HepG2 (cell line): Measurements from ENCODE around the gene ZNF213. TPM values are rescaled to one million over a fixed set of nuclear protein-coding genes. Genes with fewer than 3 reads are reported as not detected.

ENCODE experiments used
- ATAC-seq: fragments of 200-7000 bp; cut with Tn5 transposase; 3 replicates; pipeline ENCODE4 v1.9.1; 2020; ENCODE audit warnings: mild to moderate bottlenecking, moderate library complexity
- BruUV-seq: library from RNA; stranded (reverse); fragments of 400-500 nt; replicated peaks from 2 replicates; lab custom pipeline; 2021; lab: Mats Ljungman, UMichigan
- CTCF ChIA-PET: fragments of 300-600 bp; formaldehyde crosslinking; extraction: SDS; loops from one replicate; lab custom pipeline; 2021; ENCODE audit warnings: low total read pairs, inconsistent platforms, low intra/inter-chr PET ratio; lab: Yijun Ruan, JAX
- POLR2A ChIA-PET: fragments of 350-600 bp; sonication (Branson Sonifier 250); formaldehyde crosslinking; loops from one replicate; lab custom pipeline; 2020; ENCODE audit warnings: antibody characterized with exemption, inconsistent platforms; lab: Yijun Ruan, JAX
- DNase-seq: peaks from one replicate; pipeline ENCODE4 v3.0.0-alpha.2; 2015; ENCODE audit warnings: low spot score
- FAIRE-seq: peaks from 3 replicates; lab custom pipeline; 2011; peaks lifted over from hg19 to GRCh38; lab: Jason Lieb, UNC
- H2AFZ ChIP-seq: one replicate; pipeline ENCODE4 v1.6.1; 2011; ENCODE audit warnings: low read length, inconsistent platforms
- H3K27ac ChIP-seq: fragments of 300-600 bp; 3 replicates; pipeline ENCODE4 v1.8.0; 2011; ENCODE audit warnings: mixed run types, mild to moderate bottlenecking, mixed read lengths, low read length, inconsistent platforms; ENCODE audit not compliant: insufficient read depth; ENCODE audit errors: extremely low read length
- H3K27me3 ChIP-seq, 2 experiments: fragments of 200-600 bp in 1 of 2; 2 replicates in 1 of 2; 3 replicates in 1 of 2; pipeline versions ENCODE4 v1.6.0 to v1.8.0; 2011; ENCODE audit warnings: low read length in 2 of 2, mild to moderate bottlenecking in 2 of 2, moderate library complexity in 2 of 2, inconsistent platforms in 1 of 2; ENCODE audit not compliant: insufficient read depth in 2 of 2, control insufficient read depth in 1 of 2
- H3K36me3 ChIP-seq, 2 experiments: fragments of 200-600 bp in 1 of 2; replicated peaks in 1 of 2; 2 replicates in 1 of 2; 3 replicates in 1 of 2; pipeline versions ENCODE4 v1.5.1 to v1.8.0; 2011; ENCODE audit warnings: low read length in 2 of 2, inconsistent platforms in 1 of 2; ENCODE audit not compliant: insufficient read depth in 2 of 2, control insufficient read depth in 1 of 2
- H3K4me1 ChIP-seq: 2 replicates; pipeline ENCODE4 v1.5.1; 2012; ENCODE audit warnings: low read length, inconsistent platforms; ENCODE audit not compliant: insufficient read depth
- H3K4me2 ChIP-seq: 2 replicates; pipeline ENCODE4 v1.6.0; 2011; ENCODE audit warnings: low read depth, low read length, inconsistent platforms
- H3K4me3 ChIP-seq, 3 experiments: fragments of 200-600 bp in 1 of 3; sonication (generic), shearing (Covaris generic) in 1 of 3; replicated peaks in 1 of 3; 2 replicates each; pipeline ENCODE4 v1.5.1; 2011 to 2016; ENCODE audit warnings: low read length in 3 of 3, inconsistent platforms in 2 of 3, low read depth in 2 of 3, mild to moderate bottlenecking in 2 of 3, control low read depth in 1 of 3, mixed read lengths in 1 of 3; ENCODE audit not compliant: insufficient read depth in 1 of 3
- H3K79me2 ChIP-seq: one replicate; pipeline ENCODE4 v1.6.1; 2011; ENCODE audit warnings: low read length, inconsistent platforms; ENCODE audit not compliant: insufficient read depth
- H3K9ac ChIP-seq: 2 replicates; pipeline ENCODE4 v1.6.0; 2011; ENCODE audit warnings: mild to moderate bottlenecking, low read depth, low read length, inconsistent platforms; ENCODE audit not compliant: insufficient read depth
- H3K9me3 ChIP-seq: 2 replicates; pipeline ENCODE4 v1.5.1; 2012; ENCODE audit warnings: mild to moderate bottlenecking, low read length
- H4K20me1 ChIP-seq: 2 replicates; pipeline ENCODE4 v1.6.0; 2011; ENCODE audit warnings: inconsistent platforms, mild to moderate bottlenecking, low read length, moderate library complexity; ENCODE audit not compliant: insufficient read depth
- CERS6 ChIP-seq: sonication (generic); formaldehyde crosslinking; IDR thresholded peaks from 2 replicates; pipeline ENCODE4 v1.5.0; 2020; ENCODE audit warnings: missing genetic modification reagents
- E2F5 ChIP-seq: sonication (generic); formaldehyde crosslinking; conservative IDR thresholded peaks from 2 replicates; pipeline ENCODE4 v1.4.0; 2020; ENCODE audit warnings: missing genetic modification reagents
- MTA1 ChIP-seq: sonication (generic); formaldehyde crosslinking; IDR thresholded peaks from 2 replicates; pipeline ENCODE4 v1.4.0; 2020; ENCODE audit warnings: missing genetic modification reagents, mild to moderate bottlenecking, borderline replicate concordance
- NFE2L1 ChIP-seq: sonication (generic); formaldehyde crosslinking; IDR thresholded peaks from 2 replicates; pipeline ENCODE4 v1.4.0; 2020; ENCODE audit warnings: missing genetic modification reagents, mild to moderate bottlenecking, borderline replicate concordance
- ZNF101 ChIP-seq: sonication (generic); formaldehyde crosslinking; IDR thresholded peaks from 2 replicates; pipeline ENCODE4 v1.4.0; 2020; ENCODE audit warnings: mild to moderate bottlenecking, low read depth, missing genetic modification reagents, borderline replicate concordance
- WGBS: methylation state at CpG from one replicate; pipeline ENCODE4 v1.1.6; 2017; ENCODE audit warnings: low lambda C conversion rate; 5-methylcytosine and 5-hydroxymethylcytosine counted together
- in situ Hi-C: cut with HindIII; loops from 2 replicates; pipeline ENCODE4 v1.10.0; 2017; ENCODE audit warnings: low pct_unique_long_range_greater_than_20kb; ENCODE audit not compliant: extremely low pct_ligation_motif_present
- intact Hi-C: fragments of 100-400 bp; cut with micrococcal nuclease; formaldehyde crosslinking; loops from one replicate; pipeline ENCODE4 v1.10.0; 2022; ENCODE audit not compliant: unreplicated experiment
- polyA plus RNA-seq, 8 experiments: library from polyadenylated mRNA; depleted of rRNA in 3 of 8; stranded (reverse) in 7 of 8; unstranded in 1 of 8; fragments of >200 nt; fragmentation: Illumina TruSeq in 4 of 8; extraction: Trizol in 4 of 8; gene quantifications; 2 replicates each; pipeline versions ENCODE4 v1.2.1 to v1.2.3, GENCODE V29; 2011 to 2016; ENCODE audit warnings: low read depth in 4 of 8, missing spikeins in 1 of 8, mixed read lengths in 1 of 8; ENCODE audit not compliant: insufficient read depth in 1 of 8
- total RNA-seq, 5 experiments: library from RNA; depleted of rRNA; stranded (reverse); fragments of >200 nt; fragmentation: Illumina TruSeq; extraction: Trizol; gene quantifications; 2 replicates each; pipeline ENCODE4 v1.2.3, GENCODE V29; 2016; ENCODE audit warnings: low read depth in 1 of 5

Gene ZNF213
- total and polyA plus RNA-seq, 2 of the 13 experiments (the other 11 are each of a cell fraction or from before 2014, with no cell fraction given), result 0.59 to 0.97 TPM

GRCh38 chr16:3119701-3120408 is 15.0 kb upstream of the ZNF213 start (continued):
- peak; percentile 33; the same call in 1 of the 2 replicates for TF ChIP-seq MTA1
- no peak for TF ChIP-seq NFE2L1

GRCh38 chr16:3120435-3120834 is 14.4 kb upstream of the ZNF213 start:
- H3K27ac ChIP-seq, result no peak overlapping the region
- TF ChIP-seq CERS6, result no peak
- no peaks in the 10 kb centered on the region for H4K20me1 ChIP-seq
- ATAC-seq (no peak), FAIRE-seq (no peak), DNase-seq (no peak)
- WGBS, result 98% methylated on average over 12 of the region's 16 CpGs
- no peak overlapping the region for H3K4me2 ChIP-seq
- in situ Hi-C loops, result no loop called here
- no peak overlapping the region for H3K9ac ChIP-seq
- H3K4me3 ChIP-seq, result no peak overlapping the region
- no TSS peak for BruUV-seq
- peaks cover 2 to 9% of the 10 kb centered on the region in 2 experiments; a peak in 4 of 5 replicates for H3K36me3 ChIP-seq
- ChIA-PET POLR2A (no interaction called here), CTCF (no interaction called here)
- H3K27me3 ChIP-seq, result no peaks in the 10 kb centered on the region; a peak in 1 of 5 replicates
- intact Hi-C loops, result no loop called here
- peaks cover 18% of the 10 kb centered on the region for H3K4me1 ChIP-seq
- no peak overlapping the region for H2AFZ ChIP-seq
- H3K9me3 ChIP-seq, result no peaks in the 10 kb centered on the region
- no peaks in the 10 kb centered on the region for H3K79me2 ChIP-seq

GRCh38 chr16:3121851-3122467 is 12.9 kb upstream of the ZNF213 start:
- Histone ChIP-seq H3K27me3 (no peaks in the 10 kb centered on the region; a peak in 1 of 5 replicates), H3K9ac (no peak overlapping the region), H3K27ac (no peak overlapping the region), H3K9me3 (no peaks in the 10 kb centered on the region), H2AFZ (no peak overlapping the region), H3K4me2 (no peak overlapping the region), H3K4me1 (peaks cover 25% of the 10 kb centered on the region), H3K79me2 (no peaks in the 10 kb centered on the region), H3K36me3 (peaks cover 0 to 4% of the 10 kb centered on the region in 2 experiments; a peak in 2 of 5 replicates), H4K20me1 (no peaks in the 10 kb centered on the region), H3K4me3 (no peak overlapping the region)
- TF ChIP-seq E2F5 (CRISPR knock-in tag) (no peak), ZNF101 (no peak)
- ChIA-PET POLR2A (interaction anchor here (0.9 to 2.4 kb wide), 2 partner anchors 13 to 31 kb away, joined by 3 to 10 read pairs; partner anchors contain the start of gene ZNF213), CTCF (no interaction called here)
- BruUV-seq, result no TSS peak
- WGBS, result 79% methylated on average over 7 of the region's 7 CpGs
- no peak for FAIRE-seq
- in situ Hi-C loops, result no loop called here
- no peak for ATAC-seq
- intact Hi-C loops, result no loop called here
- DNase-seq, result no peak
